ENCODE measurements around the gene KRT33A. TPM values are rescaled to one million over a fixed set of nuclear protein-coding genes. Genes with fewer than 3 reads are reported as not detected.

KRT33A gene
- total RNA-seq, 1 donor from 2014 or later = not detected

DNA sequence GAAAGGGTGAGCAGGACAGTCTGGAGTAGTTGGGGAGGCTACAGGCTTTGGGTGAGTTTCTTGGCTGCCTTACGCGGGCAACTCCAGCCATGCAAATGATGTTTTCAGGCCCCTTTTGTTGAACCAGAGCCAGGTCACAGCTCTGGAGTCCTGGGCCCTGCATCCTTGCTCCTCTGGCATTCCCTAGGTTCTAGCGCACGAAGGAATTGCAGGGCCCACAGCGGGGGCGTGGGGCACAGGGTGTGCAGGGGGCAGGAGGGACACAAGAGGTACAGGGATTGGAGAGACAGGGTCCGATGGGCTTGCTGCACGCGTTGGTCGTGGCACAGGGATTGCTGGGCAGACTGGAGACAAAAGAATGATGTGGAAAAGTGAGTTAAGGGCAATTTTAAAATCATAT is 43.2 kb upstream of the KRT33A start:
- TF ChIP-seq CTCF (IDR thresholded peaks at IDR 0.05; ENCODE audit: insufficient read depth, low read length, severe bottlenecking) = no peak
- DNase-seq (ENCODE audit: low read depth) (no peak), FAIRE-seq (no peak)
- H3K27me3 ChIP-seq (ENCODE audit: control insufficient read depth, insufficient read depth, low read length) = no peaks in the 10 kb centered on the region
- no peaks in the 10 kb centered on the region for H3K36me3 ChIP-seq (ENCODE audit: control insufficient read depth, insufficient read depth, low read length)
- H3K4me3 ChIP-seq (ENCODE audit: low read depth, low read length) = no peak overlapping the region

DNA sequence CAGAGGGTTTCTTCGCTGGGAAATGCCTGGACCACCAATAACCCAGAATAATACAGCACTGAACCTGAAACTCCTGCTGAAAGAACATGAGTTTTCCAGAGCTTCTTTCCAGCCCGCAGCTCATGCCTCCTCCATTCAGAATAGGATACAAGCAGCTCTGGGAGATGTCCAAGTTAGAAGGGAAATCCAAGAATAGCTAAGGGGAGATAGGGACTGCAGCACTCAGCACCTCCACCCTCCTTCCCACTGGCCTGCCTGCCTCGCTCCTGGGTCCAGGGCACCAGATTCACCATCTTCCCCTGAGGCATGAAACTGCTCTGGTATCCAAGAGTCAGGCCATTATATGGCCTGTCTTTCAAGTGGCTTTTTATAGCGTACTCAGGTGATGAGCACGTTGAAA is 42.7 kb upstream of the KRT33A start:
- Histone ChIP-seq H3K36me3 (ENCODE audit: control insufficient read depth, insufficient read depth, low read length) (no peaks in the 10 kb centered on the region), H3K27me3 (ENCODE audit: control insufficient read depth, insufficient read depth, low read length) (no peaks in the 10 kb centered on the region), H3K4me3 (ENCODE audit: low read depth, low read length) (no peak overlapping the region)
- FAIRE-seq = no peak
- no peak for TF ChIP-seq CTCF (IDR thresholded peaks at IDR 0.05; ENCODE audit: insufficient read depth, low read length, severe bottlenecking)
- DNase-seq (ENCODE audit: low read depth) = no peak

DNA sequence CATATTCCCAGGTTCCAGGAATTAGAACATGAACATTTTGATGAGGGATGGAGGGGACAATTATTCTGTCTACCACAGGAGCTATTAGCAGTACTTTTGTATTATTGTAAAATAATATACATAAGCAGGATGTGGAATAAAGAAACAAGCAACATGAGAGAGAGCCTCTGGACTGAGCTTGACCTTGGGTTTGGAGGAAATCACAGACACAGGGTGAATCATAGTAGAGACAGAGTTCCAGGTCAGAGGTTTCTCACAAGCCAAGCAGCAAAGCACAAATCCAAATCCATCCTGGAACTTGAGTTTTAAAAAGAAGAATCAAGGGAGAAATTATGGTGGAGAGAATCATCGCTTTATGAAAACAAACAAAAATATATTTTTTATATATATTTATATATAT is 41.6 kb upstream of the KRT33A start:
- FAIRE-seq = no peak
- no peak overlapping the region for H3K4me3 ChIP-seq (ENCODE audit: low read depth, low read length)
- H3K27me3 ChIP-seq (ENCODE audit: control insufficient read depth, insufficient read depth, low read length) = no peaks in the 10 kb centered on the region
- TF ChIP-seq CTCF (IDR thresholded peaks at IDR 0.05; ENCODE audit: insufficient read depth, low read length, severe bottlenecking) = no peak
- DNase-seq (ENCODE audit: low read depth) = peak; percentile 43
- no peaks in the 10 kb centered on the region for H3K36me3 ChIP-seq (ENCODE audit: control insufficient read depth, insufficient read depth, low read length)

DNA sequence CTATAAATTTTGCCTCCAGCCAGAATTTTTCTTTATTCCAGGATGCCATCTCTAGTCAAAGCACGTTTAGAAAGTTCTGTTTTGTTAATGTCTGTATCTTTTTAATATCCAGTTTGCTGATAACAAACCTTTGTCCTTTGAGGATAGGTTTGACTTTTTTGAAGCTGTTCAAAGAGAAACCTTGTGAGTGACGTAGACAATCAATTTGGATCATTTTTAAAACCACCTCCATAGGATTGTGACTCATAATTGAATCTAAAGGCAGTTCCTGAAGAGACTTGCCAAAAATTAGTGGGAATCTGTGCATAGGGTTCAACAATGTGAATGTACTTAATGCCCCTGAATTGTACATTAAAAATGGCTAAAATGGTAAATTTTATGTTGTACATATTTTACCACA is 40.9 kb upstream of the KRT33A start:
- Histone ChIP-seq H3K36me3 (ENCODE audit: control insufficient read depth, insufficient read depth, low read length) (no peaks in the 10 kb centered on the region), H3K27me3 (ENCODE audit: control insufficient read depth, insufficient read depth, low read length) (no peaks in the 10 kb centered on the region), H3K4me3 (ENCODE audit: low read depth, low read length) (no peak overlapping the region)
- DNase-seq (ENCODE audit: low read depth) (peak; percentile 37), FAIRE-seq (no peak)
- TF ChIP-seq CTCF (IDR thresholded peaks at IDR 0.05; ENCODE audit: insufficient read depth, low read length, severe bottlenecking) = no peak

- FAIRE-seq (no peak), DNase-seq (ENCODE audit: low read depth) (no peak)
- no peak overlapping the region for H3K4me3 ChIP-seq (ENCODE audit: low read depth, low read length)
- no peak for TF ChIP-seq CTCF (IDR thresholded peaks at IDR 0.05; ENCODE audit: insufficient read depth, low read length, severe bottlenecking)
- no peaks in the 10 kb centered on the region for H3K36me3 ChIP-seq (ENCODE audit: control insufficient read depth, insufficient read depth, low read length)
- no peaks in the 10 kb centered on the region for H3K27me3 ChIP-seq (ENCODE audit: control insufficient read depth, insufficient read depth, low read length)
Observed at GRCh38 chr17:41390411-41390938, 39.8 kb upstream of the KRT33A start.

DNA sequence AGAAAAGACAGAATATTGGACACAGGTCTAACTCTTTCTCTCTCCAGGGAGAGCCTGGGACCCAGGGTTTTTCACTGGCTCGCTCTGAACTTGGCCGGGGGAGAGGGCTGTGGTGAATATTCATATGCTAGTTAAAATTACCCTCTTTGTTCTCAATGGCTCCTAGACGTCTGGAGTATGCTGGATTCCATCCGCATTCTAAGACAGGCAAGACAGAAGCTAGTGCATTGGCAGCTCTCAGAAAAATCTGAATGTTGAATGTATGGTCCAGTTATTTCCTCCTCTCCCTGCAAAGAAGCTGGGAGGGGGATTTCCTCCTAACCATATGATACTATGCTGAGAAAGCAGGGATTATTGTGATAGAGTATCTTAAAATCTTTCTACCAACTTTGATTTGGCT is 37.0 kb upstream of the KRT33A start:
- no peak for TF ChIP-seq CTCF (IDR thresholded peaks at IDR 0.05; ENCODE audit: insufficient read depth, low read length, severe bottlenecking)
- DNase-seq (ENCODE audit: low read depth) = no peak
- FAIRE-seq = no peak
- H3K27me3 ChIP-seq (ENCODE audit: control insufficient read depth, insufficient read depth, low read length) = no peaks in the 10 kb centered on the region
- no peaks in the 10 kb centered on the region for H3K36me3 ChIP-seq (ENCODE audit: control insufficient read depth, insufficient read depth, low read length)
- no peak overlapping the region for H3K4me3 ChIP-seq (ENCODE audit: low read depth, low read length)

All from bronchial epithelial cell (primary cell).